ENCODE results near the gene ZCCHC7.

- TF ChIP-seq CHD2 (IDR thresholded peaks at IDR 0.05; ENCODE audit: low read length) (no peak), TAF7 (optimal IDR thresholded peaks at IDR 0.05; ENCODE audit: borderline replicate concordance, low read depth, low read length) (no peak), ATF3 (IDR thresholded peaks at IDR 0.05; ENCODE audit: insufficient read depth, low read depth, low read length) (no peak), RBBP5 (IDR thresholded peaks at IDR 0.05; ENCODE audit: borderline replicate concordance, low read depth, low read length) (no peak), CTCF (IDR thresholded peaks at IDR 0.05; ENCODE audit: control extremely low read depth in 1 of 3, insufficient read depth in 1 of 3, low read depth in 1 of 3, low read length in 3 of 3) (no peak), CBX5 (IDR thresholded peaks at IDR 0.05; ENCODE audit: low read depth, low read length) (no peak), POLR2AphosphoS5 (IDR thresholded peaks at IDR 0.05; ENCODE audit: low read depth, low read length) (no peak), SRF (IDR thresholded peaks at IDR 0.05; ENCODE audit: low read depth, low read length) (no peak), BACH1 (IDR thresholded peaks at IDR 0.05; ENCODE audit: low read length) (no peak), POLR2A (IDR thresholded peaks at IDR 0.05; ENCODE audit: control extremely low read depth in 1 of 2, low read depth in 2 of 2, low read length in 2 of 2) (no peak)
Measured at GRCh38 chr9:37144762-37145161, 24.4 kb downstream of the ZCCHC7 start.
